Endothelial cell of umbilical vein (primary cell): ENCODE results near the gene IGSF9B. TPM values are rescaled to one million over a fixed set of nuclear protein-coding genes. Genes with fewer than 3 reads are reported as not detected.

ENCODE experiments used
- BruUV-seq: library from RNA; stranded (reverse); fragments of 400-500 nt; replicated peaks from 2 replicates; lab custom pipeline; 2021; lab: Mats Ljungman, UMichigan
- CTCF ChIA-PET: fragments of 300-600, 350-600 bp; sonication (Branson Sonifier 250); formaldehyde crosslinking; loops from one replicate; lab custom pipeline; 2021; ENCODE audit warnings: antibody characterized with exemption, inconsistent platforms; lab: Charles Lee
- POLR2A ChIA-PET: fragments of 300-600, 350-600 bp; sonication (Branson Sonifier 250); formaldehyde crosslinking; loops from one replicate; lab custom pipeline; 2021; ENCODE audit warnings: antibody characterized with exemption, inconsistent platforms; lab: Charles Lee
- DNase-seq: peaks from one replicate; pipeline ENCODE4 v3.0.0-alpha.2; 2011; ENCODE audit warnings: low read depth, low spot score
- FAIRE-seq: peaks from 2 replicates; lab custom pipeline; 2011; peaks lifted over from hg19 to GRCh38; lab: Jason Lieb, UNC
- H2AFZ ChIP-seq: 2 replicates; pipeline ENCODE4 v1.6.0; 2012; ENCODE audit warnings: low read depth, low read length, control low read depth, inconsistent platforms
- H3K27ac ChIP-seq: 2 replicates; pipeline ENCODE4 v1.5.1; 2011; ENCODE audit warnings: low read depth, mild to moderate bottlenecking, control low read depth, low read length, moderate library complexity; ENCODE audit not compliant: insufficient read depth
- H3K27me3 ChIP-seq, 2 experiments: 2 replicates each; pipeline versions ENCODE4 v1.6.0 to v1.6.1; 2011; ENCODE audit warnings: low read length in 2 of 2, mixed read lengths in 1 of 2; ENCODE audit not compliant: control insufficient read depth in 2 of 2, insufficient read depth in 2 of 2
- H3K36me3 ChIP-seq, 2 experiments: 2 replicates in 1 of 2; 3 replicates in 1 of 2; pipeline ENCODE4 v1.5.1; 2011; ENCODE audit warnings: low read length in 2 of 2, mild to moderate bottlenecking in 1 of 2, moderate library complexity in 1 of 2; ENCODE audit not compliant: control insufficient read depth in 2 of 2, insufficient read depth in 2 of 2; ENCODE audit errors: extremely low read depth in 1 of 2
- H3K4me1 ChIP-seq: 3 replicates; pipeline ENCODE4 v1.5.1; 2011; ENCODE audit warnings: mild to moderate bottlenecking, low read length; ENCODE audit not compliant: control insufficient read depth, insufficient read depth; ENCODE audit errors: extremely low read depth
- H3K4me2 ChIP-seq: 2 replicates; pipeline ENCODE4 v1.6.1; 2011; ENCODE audit warnings: low read length, control low read depth, mixed read lengths; ENCODE audit not compliant: insufficient read depth
- H3K4me3 ChIP-seq, 3 experiments: fragments of 200-600 bp in 1 of 3; sonication (generic), shearing (Covaris generic) in 1 of 3; replicated peaks in 1 of 3; 2 replicates each; pipeline ENCODE4 v1.5.1; 2011 to 2016; ENCODE audit warnings: control low read depth in 3 of 3, low read length in 3 of 3, mild to moderate bottlenecking in 2 of 3, inconsistent platforms in 1 of 3, low read depth in 1 of 3, moderate library complexity in 1 of 3; ENCODE audit not compliant: insufficient read depth in 1 of 3
- H3K79me2 ChIP-seq: 2 replicates; pipeline ENCODE4 v1.6.0; 2012; ENCODE audit warnings: low read length, inconsistent platforms; ENCODE audit not compliant: control insufficient read depth, insufficient read depth
- H3K9ac ChIP-seq: replicated peaks from 2 replicates; pipeline ENCODE3; 2011; ENCODE audit warnings: low read length, control low read depth; ENCODE audit not compliant: insufficient read depth; ENCODE audit errors: extremely low read depth
- H3K9me1 ChIP-seq: replicated peaks from 3 replicates; pipeline ENCODE4 v1.6.0; 2011; ENCODE audit warnings: mild to moderate bottlenecking, low read length; ENCODE audit not compliant: control insufficient read depth, insufficient read depth; ENCODE audit errors: extremely low read depth
- H3K9me3 ChIP-seq: replicated peaks from 2 replicates; pipeline ENCODE4 v1.5.1; 2012; ENCODE audit warnings: low read length, inconsistent platforms; ENCODE audit not compliant: control insufficient read depth, insufficient read depth
- H4K20me1 ChIP-seq: replicated peaks from 2 replicates; pipeline ENCODE3; 2011; ENCODE audit warnings: mild to moderate bottlenecking, low read length; ENCODE audit not compliant: control insufficient read depth, insufficient read depth; ENCODE audit errors: extremely low read depth
- EZH2 ChIP-seq: IDR thresholded peaks from 2 replicates; pipeline ENCODE4 v1.6.1; 2012; ENCODE audit warnings: borderline replicate concordance, low read depth, mild to moderate bottlenecking, moderate library complexity, low read length, inconsistent platforms; ENCODE audit not compliant: severe bottlenecking
- FOS ChIP-seq: IDR thresholded peaks from 2 replicates; pipeline ENCODE4 v1.6.1; 2011; ENCODE audit warnings: mild to moderate bottlenecking, low read length, moderate library complexity, borderline replicate concordance; ENCODE audit not compliant: insufficient read depth
- GATA2 ChIP-seq: IDR thresholded peaks from 2 replicates; pipeline ENCODE4 v1.7.0; 2011; ENCODE audit warnings: low read depth, mild to moderate bottlenecking, moderate library complexity, mixed read lengths, low read length; ENCODE audit not compliant: insufficient read length, insufficient read depth
- JUN ChIP-seq: IDR thresholded peaks from 2 replicates; pipeline ENCODE4 v1.6.1; 2011; ENCODE audit warnings: borderline replicate concordance, low read depth; ENCODE audit not compliant: insufficient read length, insufficient read depth
- MYC ChIP-seq: IDR thresholded peaks from one replicate; pipeline ENCODE4 v1.6.1; 2011; ENCODE audit warnings: mild to moderate bottlenecking, low read depth, low read length
- POLR2A ChIP-seq: IDR thresholded peaks from 2 replicates; pipeline ENCODE4 v1.6.1; 2012; ENCODE audit warnings: low read depth, mild to moderate bottlenecking, control low read depth, low read length
- POLR2AphosphoS5 ChIP-seq: IDR thresholded peaks from 2 replicates; pipeline ENCODE4 v1.6.1; 2012; ENCODE audit warnings: low read depth, mild to moderate bottlenecking, control low read depth, low read length, moderate library complexity; ENCODE audit not compliant: insufficient read depth
- dilution Hi-C: fragments of 300-500 bp; cut with MboI; formaldehyde crosslinking; loops from one replicate; pipeline ENCODE4 v1.15.0; 2019; ENCODE audit warnings: low sequenced_read_pairs; ENCODE audit not compliant: extremely low pct_ligation_motif_present
- intact Hi-C: fragments of 100-400 bp; cut with micrococcal nuclease; formaldehyde crosslinking; loops from one replicate; pipeline ENCODE4 v1.10.0; 2022
- polyA plus RNA-seq, 4 experiments: library from polyadenylated mRNA; depleted of rRNA in 3 of 4; stranded (reverse) in 3 of 4; unstranded in 1 of 4; fragments of >200 nt; gene quantifications; 2 replicates each; pipeline versions ENCODE4 v1.2.1 to v1.2.3, GENCODE V29; 2011 to 2012; ENCODE audit warnings: missing spikeins in 1 of 4
- total RNA-seq: library from RNA; stranded (reverse); gene quantifications from 2 replicates; pipeline ENCODE4 v1.2.3, GENCODE V29; 2021
- TF ChIP-seq, protein P1 (sequence below), 2 donors: IDR thresholded peaks; 1 replicate in 1 of 2; 2 replicates in 1 of 2; pipeline ENCODE4 v1.5.1; 2011; ENCODE audit warnings: low read length in 2 of 2, mild to moderate bottlenecking in 2 of 2, moderate library complexity in 2 of 2, control low read depth in 1 of 2, inconsistent platforms in 1 of 2, low read depth in 1 of 2; ENCODE audit not compliant: insufficient read depth in 1 of 2; ENCODE audit errors: extremely low read depth in 1 of 2
- TF ChIP-seq, protein P2 (sequence below): IDR thresholded peaks from 2 replicates; pipeline ENCODE4 v1.6.1; 2011; ENCODE audit not compliant: insufficient read depth, insufficient read length

The IGSF9B gene
- total and polyA plus RNA-seq, 2 donors (not counting 3 experiments of a cell fraction or from before 2014, with no cell fraction given) = 0.15 to 0.18 TPM

DNA sequence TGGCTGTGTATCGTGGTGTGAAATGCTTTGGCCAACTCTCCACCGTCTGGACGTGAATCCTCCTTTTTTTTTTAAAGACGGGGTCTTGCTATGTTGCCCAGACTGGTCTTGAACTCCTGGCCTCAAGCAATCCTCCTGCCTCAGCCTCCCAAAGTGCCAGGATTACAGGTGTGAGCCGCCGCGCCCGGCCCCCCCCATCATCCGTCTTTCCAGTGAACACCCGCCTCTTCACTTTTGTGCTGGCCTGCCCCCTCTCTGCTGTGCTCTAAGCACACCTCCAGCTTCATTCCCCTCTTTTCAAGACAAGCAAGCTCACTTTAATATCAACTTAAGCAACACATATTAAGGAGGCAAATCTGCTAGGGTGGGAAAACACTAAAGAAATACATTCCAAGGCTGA lies 35.3 kb downstream of the IGSF9B start:
- no peak for FAIRE-seq

More for the DNA sequence above, 35.3 kb downstream of the IGSF9B start:
- Histone ChIP-seq H4K20me1 (no peaks in the 10 kb centered on the region), H3K27me3 (no peaks in the 10 kb centered on the region), H2AFZ (no peak overlapping the region), H3K9me1 (no peaks in the 10 kb centered on the region), H3K4me3 (no peak overlapping the region), H3K79me2 (no peaks in the 10 kb centered on the region), H3K4me1 (no peaks in the 10 kb centered on the region), H3K9me3 (no peaks in the 10 kb centered on the region), H3K9ac (no peak overlapping the region), H3K4me2 (no peak overlapping the region), H3K27ac (no peak overlapping the region), H3K36me3 (no peaks in the 10 kb centered on the region)
- dilution Hi-C loops (no loop called here), intact Hi-C loops (no loop called here)
- BruUV-seq = no TSS peak
- ChIA-PET CTCF (no interaction called here), POLR2A (no interaction called here)
- no peak for DNase-seq
- TF ChIP-seq POLR2AphosphoS5 (no peak), FOS (no peak), JUN (no peak), POLR2A (no peak), GATA2 (no peak), MYC (no peak), EZH2 (no peak)
- TF ChIP-seq, protein P1, sequence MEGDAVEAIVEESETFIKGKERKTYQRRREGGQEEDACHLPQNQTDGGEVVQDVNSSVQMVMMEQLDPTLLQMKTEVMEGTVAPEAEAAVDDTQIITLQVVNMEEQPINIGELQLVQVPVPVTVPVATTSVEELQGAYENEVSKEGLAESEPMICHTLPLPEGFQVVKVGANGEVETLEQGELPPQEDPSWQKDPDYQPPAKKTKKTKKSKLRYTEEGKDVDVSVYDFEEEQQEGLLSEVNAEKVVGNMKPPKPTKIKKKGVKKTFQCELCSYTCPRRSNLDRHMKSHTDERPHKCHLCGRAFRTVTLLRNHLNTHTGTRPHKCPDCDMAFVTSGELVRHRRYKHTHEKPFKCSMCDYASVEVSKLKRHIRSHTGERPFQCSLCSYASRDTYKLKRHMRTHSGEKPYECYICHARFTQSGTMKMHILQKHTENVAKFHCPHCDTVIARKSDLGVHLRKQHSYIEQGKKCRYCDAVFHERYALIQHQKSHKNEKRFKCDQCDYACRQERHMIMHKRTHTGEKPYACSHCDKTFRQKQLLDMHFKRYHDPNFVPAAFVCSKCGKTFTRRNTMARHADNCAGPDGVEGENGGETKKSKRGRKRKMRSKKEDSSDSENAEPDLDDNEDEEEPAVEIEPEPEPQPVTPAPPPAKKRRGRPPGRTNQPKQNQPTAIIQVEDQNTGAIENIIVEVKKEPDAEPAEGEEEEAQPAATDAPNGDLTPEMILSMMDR (IDR thresholded peaks at IDR 0.05; ENCODE audit: extremely low read depth in 1 of 2, insufficient read depth in 1 of 2, low read depth in 1 of 2, low read length in 2 of 2) = no peak
- TF ChIP-seq, protein P2, sequence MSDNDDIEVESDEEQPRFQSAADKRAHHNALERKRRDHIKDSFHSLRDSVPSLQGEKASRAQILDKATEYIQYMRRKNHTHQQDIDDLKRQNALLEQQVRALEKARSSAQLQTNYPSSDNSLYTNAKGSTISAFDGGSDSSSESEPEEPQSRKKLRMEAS = no peak
